HepG2 (cell line): ENCODE data around the gene LRRC39. TPM values are rescaled to one million over a fixed set of nuclear protein-coding genes. Genes with fewer than 3 reads are reported as not detected.

Source experiments
- ARHGAP35 ChIP-seq: sonication (generic); formaldehyde crosslinking; IDR thresholded peaks from 2 replicates; pipeline ENCODE4 v1.9.0; 2022; ENCODE audit warnings: mild to moderate bottlenecking, inconsistent platforms, moderate library complexity, missing genetic modification reagents, borderline replicate concordance
- IRF2 ChIP-seq: IDR thresholded peaks from 2 replicates; pipeline ENCODE4 v1.6.1; 2018; ENCODE audit warnings: missing genetic modification reagents, missing compliant biosample characterization
- KDM5A ChIP-seq: fragments of 200-600 bp; sonication (generic); IDR thresholded peaks from 2 replicates; pipeline ENCODE4 v1.7.0; 2018; ENCODE audit warnings: antibody characterized with exemption, mild to moderate bottlenecking, low read length, borderline replicate concordance
- KMT2B ChIP-seq: IDR thresholded peaks from 2 replicates; pipeline ENCODE4 v1.6.1; 2016; ENCODE audit warnings: missing genetic modification reagents, missing compliant biosample characterization
- ZNF17 ChIP-seq: sonication (generic); formaldehyde crosslinking; IDR thresholded peaks from 2 replicates; pipeline ENCODE4 v1.5.0; 2020; ENCODE audit warnings: mild to moderate bottlenecking, missing genetic modification reagents
- ZNF460 ChIP-seq: sonication (generic); formaldehyde crosslinking; IDR thresholded peaks from 2 replicates; pipeline ENCODE4 v1.5.1; 2020; ENCODE audit warnings: missing genetic modification reagents, mild to moderate bottlenecking, borderline replicate concordance
- ZNF772 ChIP-seq: sonication (generic); formaldehyde crosslinking; IDR thresholded peaks from 2 replicates; pipeline ENCODE4 v1.5.0; 2020; ENCODE audit warnings: mild to moderate bottlenecking, missing genetic modification reagents
- polyA plus RNA-seq, 8 experiments: library from polyadenylated mRNA; depleted of rRNA in 3 of 8; stranded (reverse) in 7 of 8; unstranded in 1 of 8; fragments of >200 nt; fragmentation: Illumina TruSeq in 4 of 8; extraction: Trizol in 4 of 8; gene quantifications; 2 replicates each; pipeline versions ENCODE4 v1.2.1 to v1.2.3, GENCODE V29; 2011 to 2016; ENCODE audit warnings: low read depth in 4 of 8, missing spikeins in 1 of 8, mixed read lengths in 1 of 8; ENCODE audit not compliant: insufficient read depth in 1 of 8
- total RNA-seq, 5 experiments: library from RNA; depleted of rRNA; stranded (reverse); fragments of >200 nt; fragmentation: Illumina TruSeq; extraction: Trizol; gene quantifications; 2 replicates each; pipeline ENCODE4 v1.2.3, GENCODE V29; 2016; ENCODE audit warnings: low read depth in 1 of 5
- TF ChIP-seq, protein P1 (sequence below): sonication (generic); formaldehyde crosslinking; IDR thresholded peaks from 2 replicates; pipeline ENCODE4 v1.5.0; 2020; ENCODE audit warnings: missing genetic modification reagents, mild to moderate bottlenecking, borderline replicate concordance
- TF ChIP-seq, protein P2 (sequence below): IDR thresholded peaks from 2 replicates; pipeline ENCODE4 v1.6.1; 2016; ENCODE audit warnings: mild to moderate bottlenecking, missing biosample characterization, missing genetic modification reagents
- TF ChIP-seq, protein P3 (sequence below): sonication (generic); formaldehyde crosslinking; IDR thresholded peaks from 2 replicates; pipeline ENCODE4 v1.4.0; 2020; ENCODE audit warnings: missing genetic modification reagents, borderline replicate concordance
- TF ChIP-seq, protein P4 (sequence below): sonication (generic); formaldehyde crosslinking; IDR thresholded peaks from 2 replicates; pipeline ENCODE4 v1.4.0; 2020; ENCODE audit warnings: missing genetic modification reagents, mild to moderate bottlenecking, borderline replicate concordance
- TF ChIP-seq, protein P5 (sequence below): IDR thresholded peaks from 2 replicates; pipeline ENCODE4 v1.6.1; 2012; ENCODE audit warnings: low read depth, low read length, improper control_type of control experiment
- TF ChIP-seq, protein P6 (sequence below), 2 experiments: sonication (generic) in 1 of 2; formaldehyde crosslinking in 1 of 2; IDR thresholded peaks; 2 replicates each; pipeline versions ENCODE4 v1.4.0 to v1.6.1; 2016 to 2020; ENCODE audit warnings: borderline replicate concordance in 1 of 2, low read depth in 1 of 2, mild to moderate bottlenecking in 1 of 2, missing genetic modification reagents in 1 of 2

The LRRC39 gene
- total and polyA plus RNA-seq, 2 of the 13 experiments (the other 11 are each of a cell fraction or from before 2014, with no cell fraction given): 0.07 to 0.32 TPM

DNA sequence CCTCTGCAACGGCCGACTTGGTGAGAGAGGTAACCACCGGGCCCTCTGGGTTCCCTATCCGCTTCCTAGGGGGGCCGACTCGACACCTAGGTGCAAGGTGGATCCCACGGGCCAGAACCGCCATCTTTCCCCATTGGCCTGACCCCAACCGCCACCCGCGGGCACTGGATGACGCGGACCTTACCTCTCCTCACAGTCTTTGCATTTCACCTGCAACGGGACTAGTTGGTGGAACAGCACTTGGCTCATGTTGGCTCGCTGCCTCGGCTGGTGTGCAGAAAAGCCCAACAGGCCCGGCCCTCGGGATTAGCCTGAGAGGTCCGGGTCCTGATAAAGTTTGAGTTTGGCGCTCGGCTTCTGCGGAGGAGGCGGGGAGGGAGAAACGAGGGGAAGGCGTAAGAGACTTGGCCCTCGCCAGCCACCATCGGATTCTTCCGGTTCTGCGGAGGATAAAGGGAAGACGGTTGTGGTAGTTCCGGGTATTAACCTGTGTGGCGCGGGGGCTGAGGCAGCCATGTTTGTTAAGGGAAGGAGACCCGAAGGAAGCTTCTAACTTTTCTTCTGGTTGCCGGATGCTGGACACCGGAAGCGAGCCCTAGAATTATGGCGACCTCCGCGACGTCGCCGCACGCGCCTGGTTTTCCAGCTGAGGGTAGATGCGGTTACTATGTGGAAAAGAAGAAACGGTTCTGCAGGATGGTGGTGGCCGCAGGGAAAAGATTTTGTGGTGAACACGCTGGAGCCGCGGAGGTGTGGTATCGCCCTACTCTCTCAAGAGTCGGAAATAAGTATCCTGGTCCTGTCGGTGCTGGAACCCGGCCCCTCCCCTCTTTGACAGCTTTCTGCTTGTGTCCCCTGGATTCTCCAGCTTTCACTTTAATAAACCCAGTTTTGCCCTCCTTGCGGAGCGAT, 45.2 kb downstream of the LRRC39 start, which contains the start of the genes SASS6 and TRMT13 (continued):
- TF ChIP-seq, protein P1, sequence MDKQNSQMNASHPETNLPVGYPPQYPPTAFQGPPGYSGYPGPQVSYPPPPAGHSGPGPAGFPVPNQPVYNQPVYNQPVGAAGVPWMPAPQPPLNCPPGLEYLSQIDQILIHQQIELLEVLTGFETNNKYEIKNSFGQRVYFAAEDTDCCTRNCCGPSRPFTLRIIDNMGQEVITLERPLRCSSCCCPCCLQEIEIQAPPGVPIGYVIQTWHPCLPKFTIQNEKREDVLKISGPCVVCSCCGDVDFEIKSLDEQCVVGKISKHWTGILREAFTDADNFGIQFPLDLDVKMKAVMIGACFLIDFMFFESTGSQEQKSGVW (CRISPR knock-in tag): no peak
- TF ChIP-seq, protein P2, sequence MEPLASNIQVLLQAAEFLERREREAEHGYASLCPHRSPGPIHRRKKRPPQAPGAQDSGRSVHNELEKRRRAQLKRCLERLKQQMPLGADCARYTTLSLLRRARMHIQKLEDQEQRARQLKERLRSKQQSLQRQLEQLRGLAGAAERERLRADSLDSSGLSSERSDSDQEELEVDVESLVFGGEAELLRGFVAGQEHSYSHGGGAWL: peak; percentile 62; the same call in 1 of the 2 replicates
- TF ChIP-seq KMT2B (CRISPR knock-in tag) (peak; percentile 97), ZNF17 (no peak), ZNF460 (no peak; the same call in 1 of the 2 replicates), ARHGAP35 (peak; percentile 76; the same call in 1 of the 2 replicates), ZNF772 (CRISPR knock-in tag) (no peak), KDM5A (peak; percentile 89), IRF2 (CRISPR knock-in tag) (peak; percentile 99)
- TF ChIP-seq, protein P3, sequence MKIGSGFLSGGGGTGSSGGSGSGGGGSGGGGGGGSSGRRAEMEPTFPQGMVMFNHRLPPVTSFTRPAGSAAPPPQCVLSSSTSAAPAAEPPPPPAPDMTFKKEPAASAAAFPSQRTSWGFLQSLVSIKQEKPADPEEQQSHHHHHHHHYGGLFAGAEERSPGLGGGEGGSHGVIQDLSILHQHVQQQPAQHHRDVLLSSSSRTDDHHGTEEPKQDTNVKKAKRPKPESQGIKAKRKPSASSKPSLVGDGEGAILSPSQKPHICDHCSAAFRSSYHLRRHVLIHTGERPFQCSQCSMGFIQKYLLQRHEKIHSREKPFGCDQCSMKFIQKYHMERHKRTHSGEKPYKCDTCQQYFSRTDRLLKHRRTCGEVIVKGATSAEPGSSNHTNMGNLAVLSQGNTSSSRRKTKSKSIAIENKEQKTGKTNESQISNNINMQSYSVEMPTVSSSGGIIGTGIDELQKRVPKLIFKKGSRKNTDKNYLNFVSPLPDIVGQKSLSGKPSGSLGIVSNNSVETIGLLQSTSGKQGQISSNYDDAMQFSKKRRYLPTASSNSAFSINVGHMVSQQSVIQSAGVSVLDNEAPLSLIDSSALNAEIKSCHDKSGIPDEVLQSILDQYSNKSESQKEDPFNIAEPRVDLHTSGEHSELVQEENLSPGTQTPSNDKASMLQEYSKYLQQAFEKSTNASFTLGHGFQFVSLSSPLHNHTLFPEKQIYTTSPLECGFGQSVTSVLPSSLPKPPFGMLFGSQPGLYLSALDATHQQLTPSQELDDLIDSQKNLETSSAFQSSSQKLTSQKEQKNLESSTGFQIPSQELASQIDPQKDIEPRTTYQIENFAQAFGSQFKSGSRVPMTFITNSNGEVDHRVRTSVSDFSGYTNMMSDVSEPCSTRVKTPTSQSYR: peak; percentile 28; the same call in 1 of the 2 replicates
- TF ChIP-seq, protein P4, sequence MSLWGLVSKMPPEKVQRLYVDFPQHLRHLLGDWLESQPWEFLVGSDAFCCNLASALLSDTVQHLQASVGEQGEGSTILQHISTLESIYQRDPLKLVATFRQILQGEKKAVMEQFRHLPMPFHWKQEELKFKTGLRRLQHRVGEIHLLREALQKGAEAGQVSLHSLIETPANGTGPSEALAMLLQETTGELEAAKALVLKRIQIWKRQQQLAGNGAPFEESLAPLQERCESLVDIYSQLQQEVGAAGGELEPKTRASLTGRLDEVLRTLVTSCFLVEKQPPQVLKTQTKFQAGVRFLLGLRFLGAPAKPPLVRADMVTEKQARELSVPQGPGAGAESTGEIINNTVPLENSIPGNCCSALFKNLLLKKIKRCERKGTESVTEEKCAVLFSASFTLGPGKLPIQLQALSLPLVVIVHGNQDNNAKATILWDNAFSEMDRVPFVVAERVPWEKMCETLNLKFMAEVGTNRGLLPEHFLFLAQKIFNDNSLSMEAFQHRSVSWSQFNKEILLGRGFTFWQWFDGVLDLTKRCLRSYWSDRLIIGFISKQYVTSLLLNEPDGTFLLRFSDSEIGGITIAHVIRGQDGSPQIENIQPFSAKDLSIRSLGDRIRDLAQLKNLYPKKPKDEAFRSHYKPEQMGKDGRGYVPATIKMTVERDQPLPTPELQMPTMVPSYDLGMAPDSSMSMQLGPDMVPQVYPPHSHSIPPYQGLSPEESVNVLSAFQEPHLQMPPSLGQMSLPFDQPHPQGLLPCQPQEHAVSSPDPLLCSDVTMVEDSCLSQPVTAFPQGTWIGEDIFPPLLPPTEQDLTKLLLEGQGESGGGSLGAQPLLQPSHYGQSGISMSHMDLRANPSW: peak; percentile 65; the same call in 1 of the 2 replicates
- TF ChIP-seq, protein P5, sequence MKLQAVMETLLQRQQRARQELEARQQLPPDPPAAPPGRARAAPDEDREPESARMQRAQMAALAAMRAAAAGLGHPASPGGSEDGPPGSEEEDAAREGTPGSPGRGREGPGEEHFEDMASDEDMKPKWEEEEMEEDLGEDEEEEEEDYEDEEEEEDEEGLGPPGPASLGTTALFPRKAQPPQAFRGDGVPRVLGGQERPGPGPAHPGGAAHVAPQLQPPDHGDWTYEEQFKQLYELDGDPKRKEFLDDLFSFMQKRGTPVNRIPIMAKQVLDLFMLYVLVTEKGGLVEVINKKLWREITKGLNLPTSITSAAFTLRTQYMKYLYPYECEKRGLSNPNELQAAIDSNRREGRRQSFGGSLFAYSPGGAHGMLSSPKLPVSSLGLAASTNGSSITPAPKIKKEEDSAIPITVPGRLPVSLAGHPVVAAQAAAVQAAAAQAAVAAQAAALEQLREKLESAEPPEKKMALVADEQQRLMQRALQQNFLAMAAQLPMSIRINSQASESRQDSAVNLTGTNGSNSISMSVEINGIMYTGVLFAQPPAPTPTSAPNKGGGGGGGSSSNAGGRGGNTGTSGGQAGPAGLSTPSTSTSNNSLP: no peak
- TF ChIP-seq, protein P6, sequence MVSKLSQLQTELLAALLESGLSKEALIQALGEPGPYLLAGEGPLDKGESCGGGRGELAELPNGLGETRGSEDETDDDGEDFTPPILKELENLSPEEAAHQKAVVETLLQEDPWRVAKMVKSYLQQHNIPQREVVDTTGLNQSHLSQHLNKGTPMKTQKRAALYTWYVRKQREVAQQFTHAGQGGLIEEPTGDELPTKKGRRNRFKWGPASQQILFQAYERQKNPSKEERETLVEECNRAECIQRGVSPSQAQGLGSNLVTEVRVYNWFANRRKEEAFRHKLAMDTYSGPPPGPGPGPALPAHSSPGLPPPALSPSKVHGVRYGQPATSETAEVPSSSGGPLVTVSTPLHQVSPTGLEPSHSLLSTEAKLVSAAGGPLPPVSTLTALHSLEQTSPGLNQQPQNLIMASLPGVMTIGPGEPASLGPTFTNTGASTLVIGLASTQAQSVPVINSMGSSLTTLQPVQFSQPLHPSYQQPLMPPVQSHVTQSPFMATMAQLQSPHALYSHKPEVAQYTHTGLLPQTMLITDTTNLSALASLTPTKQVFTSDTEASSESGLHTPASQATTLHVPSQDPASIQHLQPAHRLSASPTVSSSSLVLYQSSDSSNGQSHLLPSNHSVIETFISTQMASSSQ (IDR thresholded peaks at IDR 0.05; ENCODE audit: low read depth): 0 out of 2 replicates have a peak, but pooled peaks have one; percentile 29
- TF ChIP-seq, protein P6 (CRISPR knock-in tag; IDR thresholded peaks at IDR 0.05; ENCODE audit: borderline replicate concordance): peak; percentile 73
